B cell (primary cell): ENCODE results near the gene PCDHB15.
"Not testable (repeated sequence)": the region's sequence is repeated elsewhere in the genome, so short reads cannot be mapped to it uniquely, and the experiment has no call there.

ENCODE experiments used
- CTCF ChIP-seq: fragments of 200-600 bp; IDR thresholded peaks from one replicate; pipeline ENCODE4 v1.8.0; 2022; ENCODE audit warnings: antibody characterized with exemption, mild to moderate bottlenecking
- EZH2 ChIP-seq: IDR thresholded peaks from 2 replicates; pipeline ENCODE4 v1.6.1; 2012; ENCODE audit warnings: borderline replicate concordance, low read depth, mild to moderate bottlenecking, moderate library complexity, low read length; ENCODE audit not compliant: insufficient read depth, poor library complexity, severe bottlenecking

GRCh38 chr5:141201646-141202045 is 43.5 kb upstream of the PCDHB15 start:
- not testable (repeated sequence) for TF ChIP-seq CTCF, EZH2
